GM12801 (cell line): ENCODE measurements around the gene CTDSP2.

ENCODE experiments used
- TF ChIP-seq, protein P1 (sequence below): IDR thresholded peaks from one replicate; pipeline ENCODE4 v1.5.1; 2011; ENCODE audit warnings: control low read depth; ENCODE audit not compliant: insufficient read length; ENCODE audit errors: extremely low read depth

The CTDSP2 gene

DNA sequence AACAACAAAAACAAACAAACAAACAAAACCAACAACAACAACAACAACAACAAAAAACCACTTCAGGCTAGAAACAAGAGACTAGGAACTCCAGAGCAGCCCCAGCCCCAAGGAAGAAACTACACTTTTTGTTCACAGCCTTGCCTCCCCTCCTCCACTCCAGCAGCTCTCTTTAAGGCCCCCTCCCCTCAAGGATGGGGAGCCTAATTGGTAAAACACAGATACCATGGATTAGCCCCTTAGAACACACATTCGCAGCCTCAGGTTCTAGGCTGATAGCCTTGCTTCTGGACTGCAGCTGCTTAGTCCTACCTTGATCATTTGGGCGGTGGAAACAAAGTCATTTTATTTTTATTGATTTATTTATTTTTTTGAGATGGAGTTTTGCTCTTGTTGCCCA is 16.1 kb downstream of the CTDSP2 start:
- TF ChIP-seq, protein P1, sequence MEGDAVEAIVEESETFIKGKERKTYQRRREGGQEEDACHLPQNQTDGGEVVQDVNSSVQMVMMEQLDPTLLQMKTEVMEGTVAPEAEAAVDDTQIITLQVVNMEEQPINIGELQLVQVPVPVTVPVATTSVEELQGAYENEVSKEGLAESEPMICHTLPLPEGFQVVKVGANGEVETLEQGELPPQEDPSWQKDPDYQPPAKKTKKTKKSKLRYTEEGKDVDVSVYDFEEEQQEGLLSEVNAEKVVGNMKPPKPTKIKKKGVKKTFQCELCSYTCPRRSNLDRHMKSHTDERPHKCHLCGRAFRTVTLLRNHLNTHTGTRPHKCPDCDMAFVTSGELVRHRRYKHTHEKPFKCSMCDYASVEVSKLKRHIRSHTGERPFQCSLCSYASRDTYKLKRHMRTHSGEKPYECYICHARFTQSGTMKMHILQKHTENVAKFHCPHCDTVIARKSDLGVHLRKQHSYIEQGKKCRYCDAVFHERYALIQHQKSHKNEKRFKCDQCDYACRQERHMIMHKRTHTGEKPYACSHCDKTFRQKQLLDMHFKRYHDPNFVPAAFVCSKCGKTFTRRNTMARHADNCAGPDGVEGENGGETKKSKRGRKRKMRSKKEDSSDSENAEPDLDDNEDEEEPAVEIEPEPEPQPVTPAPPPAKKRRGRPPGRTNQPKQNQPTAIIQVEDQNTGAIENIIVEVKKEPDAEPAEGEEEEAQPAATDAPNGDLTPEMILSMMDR, result no peak

DNA sequence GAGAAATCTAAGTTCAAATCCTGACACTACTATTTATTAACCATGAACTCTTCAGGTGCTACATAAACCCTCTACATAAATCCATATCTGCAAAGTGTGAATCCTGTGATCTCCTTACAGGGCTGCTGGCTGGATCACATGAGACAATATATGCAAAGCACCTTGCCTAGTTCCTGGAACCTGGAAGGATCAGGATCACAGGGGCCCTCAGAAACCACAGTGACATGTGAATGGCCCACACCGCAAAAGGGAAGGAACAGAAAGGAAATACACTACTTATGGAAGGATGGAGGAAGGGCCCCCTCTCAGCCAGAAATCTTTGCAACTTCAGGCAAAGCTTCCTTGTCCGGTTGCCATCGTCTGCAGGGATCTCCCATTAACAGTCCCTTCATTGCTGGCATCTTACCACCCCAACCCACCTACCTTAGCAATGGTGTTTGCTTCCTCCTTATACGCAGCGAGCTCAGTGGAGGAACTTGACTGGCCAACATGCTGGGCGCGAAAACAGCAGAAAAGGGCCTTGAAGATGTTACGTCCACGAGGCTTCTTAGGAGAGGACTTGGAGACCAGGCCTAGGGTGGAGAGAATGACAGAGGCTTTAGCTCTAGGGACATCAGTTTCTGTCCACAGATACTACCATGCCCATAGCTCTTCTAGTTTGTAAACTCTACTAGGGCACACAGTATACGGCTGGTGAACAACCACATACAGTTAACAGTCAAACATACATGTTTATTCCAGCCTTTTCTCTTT is 17.3 kb downstream of the CTDSP2 start:
- TF ChIP-seq, protein P1, result no peak

DNA sequence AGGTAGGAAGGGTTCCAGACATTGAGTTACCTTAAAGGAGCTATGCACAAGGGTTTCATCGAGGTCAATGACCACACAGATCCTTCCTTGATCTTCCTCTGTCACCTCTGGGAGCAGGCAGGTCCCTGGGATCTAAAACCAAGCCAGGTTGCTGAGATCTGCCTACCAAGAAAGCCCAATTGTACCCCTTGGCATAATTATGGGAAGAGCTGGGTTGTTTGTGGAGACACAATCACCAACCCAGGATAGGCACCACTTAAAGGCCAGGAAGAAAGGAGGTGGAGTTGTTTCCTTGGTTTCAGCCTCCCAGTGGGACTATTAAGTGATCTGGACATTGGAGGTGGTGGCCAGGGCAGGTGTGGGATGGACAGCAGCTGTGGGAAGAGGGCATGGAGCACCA is 19.6 kb downstream of the CTDSP2 start:
- TF ChIP-seq, protein P1, result no peak

DNA sequence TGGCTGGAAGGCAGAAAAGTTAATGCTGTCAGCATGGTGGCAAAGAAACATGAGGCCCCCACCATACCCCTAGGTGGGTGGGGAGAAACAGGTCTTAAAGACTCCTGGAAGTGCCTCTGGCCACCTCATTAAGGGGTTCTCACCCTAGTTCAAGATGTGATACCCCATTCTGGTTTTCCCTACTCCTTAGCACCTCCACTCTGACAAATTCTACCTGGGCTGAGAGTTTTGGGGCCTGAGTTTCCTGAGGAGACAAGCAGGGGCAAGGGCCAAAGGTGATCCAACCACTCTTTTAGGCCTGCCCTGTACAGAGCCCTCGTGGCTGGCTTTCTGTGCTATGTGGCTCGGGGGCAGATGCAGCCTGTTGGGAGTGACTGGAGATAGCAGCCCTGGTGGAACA is 20.1 kb downstream of the CTDSP2 start:
- TF ChIP-seq, protein P1, result no peak

DNA sequence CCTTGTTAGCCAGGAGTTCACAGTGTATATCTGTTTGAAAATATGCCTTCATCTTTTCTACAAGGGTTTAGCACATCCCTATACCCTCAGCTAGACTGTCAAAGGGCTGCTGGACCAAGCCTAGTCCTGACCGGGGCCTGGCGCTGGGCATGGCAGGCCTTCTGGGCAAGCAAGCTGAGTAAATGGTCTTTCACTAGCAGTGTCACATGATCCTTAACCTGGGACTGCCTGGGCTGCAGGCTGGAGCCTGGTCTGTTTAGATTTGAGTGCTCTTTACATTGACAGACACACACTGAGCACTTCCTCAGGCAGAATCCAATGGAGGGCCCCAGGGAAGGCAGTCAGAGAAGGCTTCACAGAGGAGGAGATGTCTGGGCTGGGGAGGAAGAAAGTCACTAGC is 21.1 kb downstream of the CTDSP2 start:
- TF ChIP-seq, protein P1, result no peak

DNA sequence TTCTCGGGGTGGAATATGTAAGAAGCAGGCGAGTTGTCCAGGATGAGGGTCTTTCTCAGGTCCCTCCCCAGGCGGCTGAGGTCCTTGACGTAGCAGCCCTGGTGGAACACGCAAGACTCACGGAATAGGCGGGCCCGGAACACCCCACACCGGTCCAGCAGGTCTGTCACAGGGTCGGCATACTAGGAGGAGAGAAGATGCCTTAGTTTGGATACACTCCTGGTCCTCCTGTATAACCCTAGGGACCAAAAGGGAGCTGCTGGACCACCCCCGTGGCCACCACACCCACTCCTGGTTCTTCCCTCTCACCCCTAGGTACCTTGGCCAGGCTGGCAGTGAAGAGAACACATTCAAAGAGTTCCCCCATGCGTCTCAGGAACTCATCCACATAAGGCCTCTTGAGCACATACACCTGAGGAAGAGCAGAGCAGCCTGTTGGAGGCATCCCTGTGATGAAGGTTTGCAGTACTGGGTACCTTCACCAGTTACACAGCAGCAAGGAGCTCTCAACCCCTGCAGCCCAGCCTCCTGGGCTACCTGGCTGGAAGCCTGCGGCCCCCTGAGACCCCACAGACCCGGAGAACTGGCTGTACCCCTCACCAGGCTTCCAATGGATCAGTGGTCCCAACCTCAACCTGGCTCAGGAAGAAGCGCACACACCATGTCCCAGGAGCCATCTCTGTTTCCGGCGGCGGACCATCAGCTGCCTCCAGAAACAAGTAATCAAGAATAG is 22.5 kb downstream of the CTDSP2 start:
- TF ChIP-seq, protein P1, result no peak

DNA sequence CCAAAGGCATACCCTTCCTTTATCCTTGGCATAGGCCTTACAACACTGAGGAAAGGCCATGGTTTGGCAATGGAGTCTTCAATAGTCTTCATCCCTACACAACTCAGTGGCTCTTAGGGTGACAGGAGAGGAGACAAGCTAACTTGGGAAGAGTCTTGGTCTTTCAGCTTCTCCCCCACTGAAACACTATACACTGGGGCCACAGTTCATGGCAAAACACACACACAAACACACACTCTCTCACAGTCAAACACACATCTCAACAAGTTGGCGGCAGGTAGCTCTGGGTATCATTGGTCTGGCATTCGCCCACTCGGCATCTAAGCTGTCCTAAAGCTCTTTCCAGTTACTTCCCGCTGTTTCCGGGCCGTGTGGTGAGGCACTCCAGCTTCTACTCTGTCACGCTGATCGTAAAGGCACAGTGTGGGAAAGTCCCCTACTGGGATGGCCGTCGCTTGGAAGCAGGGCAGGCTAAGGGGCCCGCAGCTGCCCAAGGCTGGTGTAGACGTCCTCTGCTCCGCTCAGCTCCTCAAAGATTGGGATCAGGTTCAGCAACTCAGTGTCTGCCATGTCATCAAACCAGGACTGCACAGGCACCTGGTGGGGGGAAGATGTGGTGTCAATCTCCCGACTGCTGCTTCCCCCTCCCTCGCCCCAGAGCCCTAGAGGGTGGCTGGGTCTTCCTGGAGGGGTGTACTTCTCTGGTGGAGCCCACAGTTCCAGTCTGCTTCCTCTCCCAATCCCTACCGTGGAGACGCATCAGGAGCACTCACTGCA is 23.2 kb downstream of the CTDSP2 start:
- TF ChIP-seq, protein P1, result no peak
